K562 (cell line): ENCODE measurements around the gene FARSA.

Experiments
- BHLHE40 ChIP-seq: IDR thresholded peaks from 2 replicates; pipeline ENCODE4 v1.6.1; 2011; ENCODE audit warnings: low read length, improper control_type of control experiment
- CTCF ChIP-seq, 3 experiments: IDR thresholded peaks in 2 of 3; conservative IDR thresholded peaks in 1 of 3; 2 replicates each; pipeline ENCODE4 v1.5.1; 2011 to 2012; ENCODE audit warnings: low read length in 3 of 3, mild to moderate bottlenecking in 3 of 3, control low read depth in 2 of 3, improper control_type of control experiment in 1 of 3, inconsistent platforms in 1 of 3, low read depth in 1 of 3, mixed read lengths in 1 of 3, moderate library complexity in 1 of 3; ENCODE audit not compliant: insufficient read depth in 2 of 3
- E2F1 ChIP-seq: sonication (generic); formaldehyde crosslinking; IDR thresholded peaks from 2 replicates; pipeline ENCODE4 v1.8.1; 2023; ENCODE audit warnings: mild to moderate bottlenecking, missing genetic modification reagents, moderate library complexity
- EP300 ChIP-seq: IDR thresholded peaks from 2 replicates; pipeline ENCODE4 v1.6.1; 2012; ENCODE audit warnings: low read length, improper control_type of control experiment
- FOXM1 ChIP-seq, 2 experiments: fragments of 450-650 bp in 1 of 2; sonication (generic) in 1 of 2; formaldehyde crosslinking in 1 of 2; IDR thresholded peaks; 2 replicates each; pipeline versions ENCODE4 v1.6.1 to v1.9.0; 2017 to 2022; ENCODE audit warnings: low read depth in 2 of 2, mild to moderate bottlenecking in 2 of 2, missing genetic modification reagents in 1 of 2, moderate library complexity in 1 of 2
- FOXO4 ChIP-seq: fragments of 450-650 bp; formaldehyde crosslinking; IDR thresholded peaks from 2 replicates; pipeline ENCODE4 v1.4.0; 2020; ENCODE audit warnings: mild to moderate bottlenecking, moderate library complexity
- HEY1 ChIP-seq: fragments of 250-450 bp; sonication (Bioruptor Pico); IDR thresholded peaks from 2 replicates; pipeline ENCODE4 v1.5.0; 2020; ENCODE audit warnings: mild to moderate bottlenecking, moderate library complexity, borderline replicate concordance
- MAX ChIP-seq: sonication (generic); formaldehyde crosslinking; IDR thresholded peaks from 2 replicates; pipeline ENCODE4 v1.9.0; 2022; ENCODE audit warnings: mild to moderate bottlenecking, missing genetic modification reagents
- MYNN ChIP-seq, 2 experiments: sonication (generic); formaldehyde crosslinking in 1 of 2; IDR thresholded peaks; 2 replicates each; pipeline versions ENCODE4 v1.5.0 to v1.6.1; 2016 to 2020; ENCODE audit warnings: antibody characterized with exemption in 1 of 2, missing genetic modification reagents in 1 of 2
- NFYB ChIP-seq: IDR thresholded peaks from 2 replicates; pipeline ENCODE4 v1.6.1; 2011; ENCODE audit warnings: mild to moderate bottlenecking, moderate library complexity; ENCODE audit not compliant: insufficient read length; ENCODE audit errors: extremely low read depth
- REST ChIP-seq, 2 experiments: fragments of 450-650 bp; formaldehyde crosslinking in 1 of 2; IDR thresholded peaks; 2 replicates each; pipeline versions ENCODE4 v1.4.0 to v1.6.1; 2014 to 2020; ENCODE audit warnings: mild to moderate bottlenecking in 2 of 2, borderline replicate concordance in 1 of 2, low read depth in 1 of 2
- SIN3A ChIP-seq, 2 experiments: fragments of 150-350 bp in 1 of 2; IDR thresholded peaks; 2 replicates each; pipeline ENCODE4 v1.6.1; 2011 to 2016; ENCODE audit warnings: borderline replicate concordance in 2 of 2, low read depth in 2 of 2, low read length in 2 of 2, mild to moderate bottlenecking in 2 of 2, moderate library complexity in 2 of 2; ENCODE audit not compliant: control insufficient read depth in 1 of 2
- TARDBP ChIP-seq: fragments of 450-650 bp; IDR thresholded peaks from 2 replicates; pipeline ENCODE4 v1.6.1; 2016

- TF ChIP-seq HEY1 (CRISPR knock-in tag) (no peak), EP300 (no peak), E2F1 (no peak), MYNN (IDR thresholded peaks at IDR 0.05) (no peak), MYNN (CRISPR knock-in tag; IDR thresholded peaks at IDR 0.05) (no peak), MAX (no peak), REST (IDR thresholded peaks at IDR 0.05; ENCODE audit: borderline replicate concordance) (no peak), REST (CRISPR knock-in tag; IDR thresholded peaks at IDR 0.05; ENCODE audit: low read depth) (no peak), NFYB (no peak), TARDBP (no peak), SIN3A (IDR thresholded peaks at IDR 0.05; ENCODE audit: borderline replicate concordance in 2 of 2, control insufficient read depth in 1 of 2, low read depth in 2 of 2, low read length in 2 of 2) (no peak), FOXM1 (IDR thresholded peaks at IDR 0.05; ENCODE audit: low read depth) (no peak), FOXM1 (CRISPR knock-in tag; IDR thresholded peaks at IDR 0.05; ENCODE audit: low read depth) (no peak), BHLHE40 (no peak), CTCF (IDR thresholded peaks at IDR 0.05 in 2 of 3, conservative IDR thresholded peaks at IDR 0.05 in 1 of 3; ENCODE audit: insufficient read depth in 2 of 3, low read depth in 1 of 3, low read length in 3 of 3) (no peak), FOXO4 (CRISPR knock-in tag) (no peak)
Measured at GRCh38 chr19:12873891-12874745, 59.4 kb downstream of the FARSA start.
